ENCODE data around the gene PTPN18.

PTPN18 gene, protein sequence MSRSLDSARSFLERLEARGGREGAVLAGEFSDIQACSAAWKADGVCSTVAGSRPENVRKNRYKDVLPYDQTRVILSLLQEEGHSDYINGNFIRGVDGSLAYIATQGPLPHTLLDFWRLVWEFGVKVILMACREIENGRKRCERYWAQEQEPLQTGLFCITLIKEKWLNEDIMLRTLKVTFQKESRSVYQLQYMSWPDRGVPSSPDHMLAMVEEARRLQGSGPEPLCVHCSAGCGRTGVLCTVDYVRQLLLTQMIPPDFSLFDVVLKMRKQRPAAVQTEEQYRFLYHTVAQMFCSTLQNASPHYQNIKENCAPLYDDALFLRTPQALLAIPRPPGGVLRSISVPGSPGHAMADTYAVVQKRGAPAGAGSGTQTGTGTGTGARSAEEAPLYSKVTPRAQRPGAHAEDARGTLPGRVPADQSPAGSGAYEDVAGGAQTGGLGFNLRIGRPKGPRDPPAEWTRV

DNA sequence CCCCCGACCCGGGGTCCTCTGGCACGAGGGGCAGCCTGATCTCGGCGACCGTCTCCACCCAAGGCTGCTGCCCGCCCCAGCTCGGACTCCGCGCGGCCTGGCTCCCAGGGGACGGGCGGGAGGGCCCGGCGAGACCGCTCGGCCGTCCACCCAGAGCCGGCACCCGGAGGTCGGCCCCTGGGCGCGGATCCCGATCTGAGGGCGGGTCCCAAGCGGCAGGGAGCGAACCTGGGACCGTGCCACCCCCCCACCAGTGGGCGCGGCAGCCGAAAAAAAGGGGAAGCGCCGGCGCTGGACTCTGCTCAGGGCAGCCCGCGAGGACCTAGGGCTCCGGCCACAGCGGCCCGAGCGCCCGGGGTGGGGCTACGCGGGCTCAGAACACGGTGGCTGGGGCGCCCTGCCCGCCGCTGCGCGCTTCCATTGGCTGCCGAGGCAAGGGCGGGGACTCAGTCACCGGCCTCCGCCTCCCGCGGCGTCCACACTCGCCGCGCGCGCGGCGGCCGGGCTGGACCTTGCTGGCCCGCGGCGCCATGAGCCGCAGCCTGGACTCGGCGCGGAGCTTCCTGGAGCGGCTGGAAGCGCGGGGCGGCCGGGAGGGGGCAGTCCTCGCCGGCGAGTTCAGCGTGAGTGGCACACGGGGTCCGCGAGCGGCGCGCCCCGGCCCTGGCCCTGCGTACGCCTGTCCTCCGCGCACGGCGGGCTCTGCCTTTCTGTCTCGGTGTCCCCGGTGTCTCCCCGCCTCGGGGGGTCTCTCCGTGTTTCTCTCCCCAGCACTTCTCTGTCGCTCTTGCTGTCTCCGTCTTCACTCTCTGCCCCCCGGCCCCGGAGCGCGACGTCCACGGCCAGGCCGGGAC is at the start of gene PTPN18:
Gene PTPN18 (plus strand): TSS at position 479 of the 854 bp plus-strand sequence. CDS start 52 bp downstream, at position 531.
- H3K79me2 ChIP-seq = no peaks in the 10 kb centered on the region
- H3K36me3 ChIP-seq (ENCODE audit: control insufficient read depth, insufficient read depth, low read length) = no peaks in the 10 kb centered on the region
- peak within 1 kb of the TSS; percentile 64 for H3K27ac ChIP-seq
- peak within 1 kb of the TSS; percentile 25 for H3K9ac ChIP-seq
- H3K4me1 ChIP-seq = peaks cover 12% of the 10 kb centered on the region
- H3K4me2 ChIP-seq (ENCODE audit: low read length) = peak within 1 kb of the TSS; percentile 94
- peak within 1 kb of the TSS; percentile 88 for H3K4me3 ChIP-seq (ENCODE audit: low read depth, low read length)
- H3K27me3 ChIP-seq (ENCODE audit: control insufficient read depth, insufficient read depth, low read length) = no peaks in the 10 kb centered on the region
- H2AFZ ChIP-seq = peak within 1 kb of the TSS; percentile 97
- H3K9me3 ChIP-seq (ENCODE audit: control insufficient read depth, low read length) = no peaks in the 10 kb centered on the region
- TF ChIP-seq, protein P1, sequence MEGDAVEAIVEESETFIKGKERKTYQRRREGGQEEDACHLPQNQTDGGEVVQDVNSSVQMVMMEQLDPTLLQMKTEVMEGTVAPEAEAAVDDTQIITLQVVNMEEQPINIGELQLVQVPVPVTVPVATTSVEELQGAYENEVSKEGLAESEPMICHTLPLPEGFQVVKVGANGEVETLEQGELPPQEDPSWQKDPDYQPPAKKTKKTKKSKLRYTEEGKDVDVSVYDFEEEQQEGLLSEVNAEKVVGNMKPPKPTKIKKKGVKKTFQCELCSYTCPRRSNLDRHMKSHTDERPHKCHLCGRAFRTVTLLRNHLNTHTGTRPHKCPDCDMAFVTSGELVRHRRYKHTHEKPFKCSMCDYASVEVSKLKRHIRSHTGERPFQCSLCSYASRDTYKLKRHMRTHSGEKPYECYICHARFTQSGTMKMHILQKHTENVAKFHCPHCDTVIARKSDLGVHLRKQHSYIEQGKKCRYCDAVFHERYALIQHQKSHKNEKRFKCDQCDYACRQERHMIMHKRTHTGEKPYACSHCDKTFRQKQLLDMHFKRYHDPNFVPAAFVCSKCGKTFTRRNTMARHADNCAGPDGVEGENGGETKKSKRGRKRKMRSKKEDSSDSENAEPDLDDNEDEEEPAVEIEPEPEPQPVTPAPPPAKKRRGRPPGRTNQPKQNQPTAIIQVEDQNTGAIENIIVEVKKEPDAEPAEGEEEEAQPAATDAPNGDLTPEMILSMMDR (IDR thresholded peaks at IDR 0.05) = peak; percentile 67

DNA sequence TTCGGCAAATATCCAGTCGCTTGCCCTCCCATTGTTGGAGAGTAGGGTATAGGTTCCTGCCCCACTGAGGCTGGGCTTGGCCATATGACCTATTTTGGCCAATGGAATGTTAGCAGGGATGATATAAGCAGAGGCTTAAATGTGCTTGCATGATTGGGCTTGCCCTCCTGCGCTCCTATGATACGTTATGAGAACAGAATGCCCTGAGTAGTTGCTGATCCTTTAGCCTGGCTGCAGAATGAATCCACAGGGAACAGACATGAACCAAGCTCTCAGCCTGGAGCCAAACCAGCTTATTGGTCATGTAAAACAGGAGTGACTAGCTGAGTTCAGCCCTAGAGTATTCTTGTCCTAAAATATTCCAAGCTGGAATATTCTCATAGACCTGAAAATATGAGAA is 48.0 kb upstream of the PTPN18 start:
- Histone ChIP-seq H3K9ac (no peak overlapping the region), H3K4me3 (ENCODE audit: low read depth, low read length) (no peak overlapping the region), H3K27me3 (ENCODE audit: control insufficient read depth, insufficient read depth, low read length) (no peaks in the 10 kb centered on the region), H3K4me1 (no peaks in the 10 kb centered on the region), H3K79me2 (no peaks in the 10 kb centered on the region), H2AFZ (no peak overlapping the region), H3K27ac (no peak overlapping the region), H3K4me2 (ENCODE audit: low read length) (no peak overlapping the region), H3K36me3 (ENCODE audit: control insufficient read depth, insufficient read depth, low read length) (no peaks in the 10 kb centered on the region), H3K9me3 (ENCODE audit: control insufficient read depth, low read length) (no peaks in the 10 kb centered on the region)
- TF ChIP-seq, protein P1 (IDR thresholded peaks at IDR 0.05) = no peak

DNA sequence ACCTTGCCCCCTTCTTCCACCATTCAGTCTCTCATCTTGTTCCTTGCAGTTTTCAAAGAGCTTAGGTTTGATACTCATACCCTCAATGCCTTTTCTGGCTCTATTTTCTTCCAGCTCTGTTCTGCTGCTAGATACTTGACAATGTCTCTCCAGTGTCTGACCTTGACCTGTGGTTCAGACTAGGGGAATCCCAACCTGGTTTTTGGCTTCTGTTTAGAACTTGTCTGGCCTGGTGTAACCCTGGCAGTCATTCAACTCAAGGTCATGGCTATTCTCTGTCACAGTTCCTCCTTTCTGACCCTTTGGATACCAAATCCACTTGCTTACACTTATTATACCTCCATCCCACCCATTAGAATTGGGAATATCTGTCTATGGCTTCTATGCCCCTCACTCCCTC is 45.0 kb upstream of the PTPN18 start:
- Histone ChIP-seq H3K27me3 (ENCODE audit: control insufficient read depth, insufficient read depth, low read length) (no peaks in the 10 kb centered on the region), H3K4me2 (ENCODE audit: low read length) (no peak overlapping the region), H3K9me3 (ENCODE audit: control insufficient read depth, low read length) (no peaks in the 10 kb centered on the region), H3K4me1 (no peaks in the 10 kb centered on the region), H3K9ac (no peak overlapping the region), H3K79me2 (no peaks in the 10 kb centered on the region), H2AFZ (no peak overlapping the region), H3K27ac (no peak overlapping the region), H3K36me3 (ENCODE audit: control insufficient read depth, insufficient read depth, low read length) (no peaks in the 10 kb centered on the region), H3K4me3 (ENCODE audit: low read depth, low read length) (no peak overlapping the region)
- TF ChIP-seq, protein P1 (IDR thresholded peaks at IDR 0.05) = no peak

DNA sequence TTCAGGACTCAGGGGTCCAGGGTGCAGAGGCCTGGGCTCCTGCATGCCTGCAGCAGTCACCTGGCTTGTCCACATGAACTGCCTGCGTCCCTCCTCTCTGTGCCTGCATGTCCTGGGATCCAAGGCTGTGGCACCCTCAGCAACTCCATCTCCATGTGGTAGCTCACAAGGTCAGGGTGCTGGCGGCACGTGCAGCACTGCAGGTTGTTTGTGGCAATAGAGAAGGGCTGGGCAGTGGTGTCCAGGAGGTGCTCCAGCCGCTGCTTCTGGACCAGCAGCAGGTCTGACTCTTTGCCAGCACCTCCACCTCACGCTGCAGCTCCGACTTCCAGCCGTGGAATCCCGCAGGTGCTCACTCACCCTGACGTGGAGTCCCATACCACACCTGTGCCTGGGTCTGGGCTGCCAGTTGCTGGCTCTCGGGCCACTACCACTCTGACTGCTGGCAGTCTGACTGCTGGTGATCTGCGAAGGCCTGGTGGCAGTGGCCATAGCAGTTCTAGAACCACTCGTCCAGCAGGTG is 42.0 kb upstream of the PTPN18 start:
- H3K27ac ChIP-seq = no peak overlapping the region
- H3K9ac ChIP-seq = no peak overlapping the region
- no peak overlapping the region for H3K4me3 ChIP-seq (ENCODE audit: low read depth, low read length)
- no peaks in the 10 kb centered on the region for H3K36me3 ChIP-seq (ENCODE audit: control insufficient read depth, insufficient read depth, low read length)
- no peak overlapping the region for H3K4me2 ChIP-seq (ENCODE audit: low read length)
- H3K79me2 ChIP-seq = no peaks in the 10 kb centered on the region
- TF ChIP-seq, protein P1 (IDR thresholded peaks at IDR 0.05) = no peak
- no peaks in the 10 kb centered on the region for H3K4me1 ChIP-seq
- H2AFZ ChIP-seq = no peak overlapping the region
- H3K27me3 ChIP-seq (ENCODE audit: control insufficient read depth, insufficient read depth, low read length) = no peaks in the 10 kb centered on the region
- no peaks in the 10 kb centered on the region for H3K9me3 ChIP-seq (ENCODE audit: control insufficient read depth, low read length)
